D721Med (cell line): ENCODE data around the gene HS3ST3B1.

Experiments used
- DNase-seq: peaks from one replicate; pipeline ENCODE4 v3.0.0; 2011; ENCODE audit warnings: low spot score; ENCODE audit not compliant: insufficient read length
- FAIRE-seq: peaks from 2 replicates; lab custom pipeline; 2011; peaks lifted over from hg19 to GRCh38; lab: Jason Lieb, UNC
- CTCF ChIP-seq: IDR thresholded peaks from 2 replicates; pipeline ENCODE4 v1.5.1; 2012; ENCODE audit warnings: mild to moderate bottlenecking, control low read depth; ENCODE audit not compliant: insufficient read depth; ENCODE audit errors: missing control alignments

Gene HS3ST3B1

GRCh38 chr17:14316126-14316832 is 15.4 kb downstream of the HS3ST3B1 start:
- FAIRE-seq (no peak), DNase-seq (no peak)
- TF ChIP-seq CTCF, result no peak

- DNase-seq, result no peak
- no peak for TF ChIP-seq CTCF
- FAIRE-seq, result no peak
These were observed 16.5 kb downstream of the HS3ST3B1 start for GRCh38 chr17:14317383-14317782.

GRCh38 chr17:14318109-14318917 is 17.4 kb downstream of the HS3ST3B1 start:
- FAIRE-seq (no peak), DNase-seq (no peak)
- no peak for TF ChIP-seq CTCF

- no peak for FAIRE-seq
- no peak for TF ChIP-seq CTCF
- DNase-seq, result no peak
These were observed 18.0 kb downstream of the HS3ST3B1 start for GRCh38 chr17:14318918-14319205.

- no peak for TF ChIP-seq CTCF
- FAIRE-seq (no peak), DNase-seq (no peak)
These were observed 19.2 kb downstream of the HS3ST3B1 start for GRCh38 chr17:14320098-14320497.

- no peak for FAIRE-seq
These were observed 20.0 kb downstream of the HS3ST3B1 start for GRCh38 chr17:14320734-14321475.

More at GRCh38 chr17:14320734-14321475, 20.0 kb downstream of the HS3ST3B1 start:
- TF ChIP-seq CTCF, result no peak
- no peak for DNase-seq
